T-helper 9 cell (primary cell): Measurements from ENCODE around the gene MRPL18.

Experiments
- DNase-seq: peaks from one replicate; pipeline ENCODE4 v3.0.0-alpha.2; 2020

The MRPL18 gene

DNA sequence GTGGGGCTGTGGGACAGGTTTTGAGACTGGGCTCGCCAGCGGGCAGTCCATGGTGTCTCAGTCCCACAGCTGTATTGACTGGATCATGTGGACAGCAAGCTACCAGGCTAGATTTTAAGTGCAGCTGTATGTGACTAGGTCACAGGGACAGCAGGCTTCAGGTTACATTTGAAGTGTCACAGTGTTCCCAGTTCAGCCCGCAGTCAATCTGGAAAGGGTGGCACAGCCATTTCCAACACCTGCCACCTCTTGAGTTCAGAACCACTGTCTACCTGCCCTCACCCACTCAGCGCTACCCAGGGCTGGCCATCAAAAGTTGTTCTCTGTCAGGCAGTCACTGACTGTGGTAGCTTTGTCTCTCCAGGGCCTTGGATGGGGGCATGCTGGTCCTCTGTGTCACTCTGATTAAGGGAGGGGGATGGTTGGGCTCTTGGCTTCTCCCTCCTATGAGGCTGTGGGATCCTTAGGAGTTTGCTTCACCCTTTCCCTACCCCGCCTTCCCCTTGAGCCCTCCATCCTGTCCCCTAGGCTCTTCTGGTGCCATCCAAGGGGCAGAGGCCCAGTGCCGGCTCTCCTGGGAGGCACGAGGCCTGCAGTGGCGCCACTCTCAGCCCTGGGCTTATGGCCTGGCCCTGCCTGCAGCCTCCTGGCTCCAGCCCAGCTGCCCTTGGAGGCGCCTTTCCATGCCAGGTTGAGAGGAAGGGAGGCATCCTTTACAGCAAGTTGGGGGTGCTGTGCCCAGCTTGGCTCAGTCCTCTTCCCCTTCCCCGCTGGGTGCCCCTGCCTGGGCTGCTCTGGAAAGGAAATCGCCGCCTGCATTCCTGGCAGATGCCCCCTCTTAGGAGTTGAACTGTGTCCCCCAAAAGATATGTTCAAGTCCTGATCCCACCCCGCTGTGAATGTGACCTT, 54.7 kb downstream of the MRPL18 start:
- DNase-seq: no peak
